Testis (tissue), 3 donors: Measurements from ENCODE around the gene MYBPC3. TPM values are rescaled to one million over a fixed set of nuclear protein-coding genes. Genes with fewer than 3 reads are reported as not detected.

ENCODE experiments used
- DNase-seq: peaks from one replicate; pipeline ENCODE4 v3.0.0-alpha.2; 2019
- H3K27ac ChIP-seq, 2 donors: fragments of 200-600 bp; sonication (generic); one replicate each; pipeline ENCODE4 v1.5.1; 2019
- H3K27me3 ChIP-seq: fragments of 200-600 bp; sonication (generic); one replicate; pipeline ENCODE4 v1.5.1; 2019
- H3K36me3 ChIP-seq: fragments of 200-600 bp; sonication (generic); one replicate; pipeline ENCODE4 v1.5.1; 2017; ENCODE audit warnings: low read depth; ENCODE audit errors: missing control alignments
- H3K4me1 ChIP-seq: fragments of 200-600 bp; sonication (generic); one replicate; pipeline ENCODE4 v1.5.1; 2019
- H3K4me3 ChIP-seq, 2 donors: fragments of 200-600 bp; sonication (generic); one replicate each; pipeline ENCODE4 v1.5.1; 2017 to 2019
- H3K9me3 ChIP-seq: fragments of 200-600 bp; sonication (generic); one replicate; pipeline ENCODE4 v1.5.1; 2017
- CTCF ChIP-seq, 3 experiments: fragments of 450-650 bp in 2 of 3; fragments of 200-600 bp in 1 of 3; sonication (generic) in 1 of 3; IDR thresholded peaks; one replicate each; pipeline ENCODE4 v1.5.1; 2016 to 2019; ENCODE audit warnings: antibody characterized with exemption in 3 of 3, mild to moderate bottlenecking in 2 of 3, moderate library complexity in 1 of 3
- POLR2A ChIP-seq: fragments of 450-650 bp; IDR thresholded peaks from one replicate; pipeline ENCODE4 v1.6.1; 2017; ENCODE audit warnings: antibody characterized with exemption, mild to moderate bottlenecking, moderate library complexity
- WGBS, 2 donors: methylation state at CpG; one replicate each; pipeline ENCODE4 v1.1.5; 2018; 5-methylcytosine and 5-hydroxymethylcytosine counted together
- intact Hi-C: fragments of 100-400 bp; cut with DNase I; formaldehyde crosslinking; loops from one replicate; pipeline ENCODE4 v1.15.1; 2023; ENCODE audit warnings: low total_unique reads
- polyA plus RNA-seq: library from polyadenylated mRNA; stranded (reverse); fragments of 350-450 nt; fragmentation: Illumina TruSeq; extraction: RNeasy Lipid Tissue Mini Kit (QIAGEN cat#74804); gene quantifications from one replicate; pipeline ENCODE4 v1.2.3, GENCODE V29; 2014; ENCODE audit warnings: low read depth, low replicate concordance; ENCODE audit not compliant: insufficient read depth
- total RNA-seq, 2 donors: library from RNA; depleted of rRNA; stranded (reverse); fragments of >200 nt; gene quantifications; one replicate each; pipeline ENCODE4 v1.2.3, GENCODE V29; 2016

MYBPC3 gene
- total and polyA plus RNA-seq, 3 donors from 2014 or later = 0.68 to 1.7 (median 0.79) TPM

- peak; percentile 52 for DNase-seq
- Histone ChIP-seq H3K27me3 (no peaks in the 10 kb centered on the region), H3K4me3 (no peak overlapping the region), H3K9me3 (no peaks in the 10 kb centered on the region), H3K4me1 (peaks cover 6% of the 10 kb centered on the region), H3K27ac (no peak overlapping the region), H3K36me3 (no peaks in the 10 kb centered on the region)
- 53 to 70% methylated on average over 15 to 29 of the region's 29 CpGs for WGBS, 2 donors
- intact Hi-C loops = loop anchor here (10.0 kb wide), 2 partner anchors 187 to 457 kb away; no protein-coding TSS in a partner anchor
- TF ChIP-seq POLR2A (no peak), CTCF (IDR thresholded peaks at IDR 0.05) (no peak)
Observed at GRCh38 chr11:47351156-47352126, 1.1 kb downstream of the MYBPC3 start.

- Histone ChIP-seq H3K9me3 (no peaks in the 10 kb centered on the region), H3K36me3 (no peaks in the 10 kb centered on the region), H3K27me3 (no peaks in the 10 kb centered on the region), H3K4me3 (no peak overlapping the region), H3K4me1 (peaks cover 6% of the 10 kb centered on the region), H3K27ac (no peak overlapping the region)
- intact Hi-C loops = loop anchor here (10.0 kb wide), 2 partner anchors 186 to 456 kb away; no protein-coding TSS in a partner anchor
- DNase-seq = no peak
- WGBS, 2 donors = 93 to 95% methylated on average over 7 to 9 of the region's 9 CpGs
- TF ChIP-seq CTCF (IDR thresholded peaks at IDR 0.05) (no peak), POLR2A (no peak)
Observed at GRCh38 chr11:47350315-47350714, 2.2 kb downstream of the MYBPC3 start.

- Histone ChIP-seq H3K27me3 (no peaks in the 10 kb centered on the region), H3K9me3 (no peaks in the 10 kb centered on the region), H3K36me3 (no peaks in the 10 kb centered on the region), H3K27ac (no peak overlapping the region), H3K4me1 (peaks cover 6% of the 10 kb centered on the region), H3K4me3 (no peak overlapping the region)
- 95% methylated on average over 9 to 23 of the region's 23 CpGs for WGBS, 2 donors
- intact Hi-C loops = loop anchor here (10.0 kb wide), 2 partner anchors 185 to 455 kb away; no protein-coding TSS in a partner anchor
- DNase-seq = no peak
- no peak for TF ChIP-seq CTCF (IDR thresholded peaks at IDR 0.05)
- TF ChIP-seq POLR2A = no peak
Observed at GRCh38 chr11:47349521-47350095, 2.9 kb downstream of the MYBPC3 start.

- H3K4me1 ChIP-seq = peaks cover 6% of the 10 kb centered on the region
- H3K4me3 ChIP-seq = no peak overlapping the region
- H3K27me3 ChIP-seq = no peaks in the 10 kb centered on the region
- TF ChIP-seq CTCF (IDR thresholded peaks at IDR 0.05) (no peak), POLR2A (no peak)
- intact Hi-C loops = no loop called here
- DNase-seq = no peak
- 77 to 91% methylated on average over 6 to 7 of the region's 8 CpGs for WGBS, 2 donors
- H3K27ac ChIP-seq = no peak overlapping the region
- no peaks in the 10 kb centered on the region for H3K36me3 ChIP-seq
- H3K9me3 ChIP-seq = no peaks in the 10 kb centered on the region
Observed at GRCh38 chr11:47348859-47349258, 3.6 kb downstream of the MYBPC3 start.
